Panc1 (cell line): ENCODE results near the gene TBATA.

Source experiments
- CTCF ChIP-seq: fragments of 450-650 bp; IDR thresholded peaks from 2 replicates; pipeline ENCODE4 v1.5.1; 2017; ENCODE audit warnings: mild to moderate bottlenecking
- POLR2AphosphoS5 ChIP-seq: IDR thresholded peaks from 2 replicates; pipeline ENCODE4 v1.6.1; 2012; ENCODE audit warnings: mild to moderate bottlenecking, low read depth, low read length, moderate library complexity
- REST ChIP-seq, 2 experiments: IDR thresholded peaks; 2 replicates each; pipeline ENCODE4 v1.6.1; 2011 to 2012; ENCODE audit warnings: low read depth in 2 of 2, control low read depth in 1 of 2, low read length in 1 of 2, mild to moderate bottlenecking in 1 of 2, moderate library complexity in 1 of 2; ENCODE audit not compliant: insufficient read depth in 1 of 2
- SIN3A ChIP-seq: IDR thresholded peaks from 2 replicates; pipeline ENCODE4 v1.6.1; 2012; ENCODE audit warnings: low read depth, mild to moderate bottlenecking, low read length, moderate library complexity, borderline replicate concordance; ENCODE audit not compliant: insufficient read depth

- TF ChIP-seq CTCF (no peak), SIN3A (no peak), POLR2AphosphoS5 (no peak), REST (IDR thresholded peaks at IDR 0.05; ENCODE audit: insufficient read depth in 1 of 2, low read depth in 2 of 2, low read length in 1 of 2) (no peak)
Measured at GRCh38 chr10:70772627-70773026, 12.6 kb downstream of the TBATA start.
